Measurements from ENCODE around the gene FKBP2. TPM values are rescaled to one million over a fixed set of nuclear protein-coding genes. Genes with fewer than 3 reads are reported as not detected.
A peak's percentile ranks its signal among the peaks of the same experiment; 100 is the strongest.

FKBP2 gene
- polyA plus RNA-seq, 1 experiment: 29.9 TPM

- ChIA-PET CTCF (interaction anchor here (0.6 to 12.0 kb wide), 5 partner anchors 14 to 70 kb away, joined by 3 to 124 read pairs (median 3); partner anchors contain the start of gene CATSPERZ), POLR2A (interaction anchor here (0.5 to 3.7 kb wide), 3 partner anchors 15 to 20 kb away, joined by 3 to 28 read pairs (median 5); partner anchors contain the start of gene ESRRA)
- peak within 1 kb of the TSS; percentile 73 for H3K4me3 ChIP-seq (ENCODE audit: low read depth, low read length)
- H3K9me3 ChIP-seq (ENCODE audit: control insufficient read depth, insufficient read depth, low read length): no peaks in the 10 kb centered on the region
- TF ChIP-seq CTCF (IDR thresholded peaks at IDR 0.05; ENCODE audit: low read depth, low read length): no peak
- H3K27me3 ChIP-seq (ENCODE audit: control insufficient read depth, insufficient read depth, low read length): no peaks in the 10 kb centered on the region
- H3K27ac ChIP-seq (ENCODE audit: low read depth, low read length): peak within 1 kb of the TSS; percentile 88
- no peak for DNase-seq (ENCODE audit: low read depth, low spot score)
Measured at GRCh38 chr11:64284962-64285884, 44.3 kb downstream of the FKBP2 start, which contains the start of gene GPR137. Gene GPR137 (plus strand): TSS chr11:64285848. CDS start chr11:64286525, 677 bp downstream.

- ChIA-PET CTCF (interaction anchor here (0.7 to 12.0 kb wide), 3 partner anchors 16 to 69 kb away, joined by 3 to 124 read pairs (median 4); partner anchors contain the start of gene CATSPERZ), POLR2A (interaction anchor here (0.6 to 3.7 kb wide), 2 partner anchors 16 to 603 kb away, joined by 10 to 28 read pairs; no protein-coding TSS in a partner anchor)
- Histone ChIP-seq H3K27me3 (ENCODE audit: control insufficient read depth, insufficient read depth, low read length) (peaks cover 8% of the 10 kb centered on the region), H3K27ac (ENCODE audit: low read depth, low read length) (peak overlapping the region; percentile 2), H3K9me3 (ENCODE audit: control insufficient read depth, insufficient read depth, low read length) (no peaks in the 10 kb centered on the region), H3K4me3 (ENCODE audit: low read depth, low read length) (peak overlapping the region; percentile 73)
- no peak for DNase-seq (ENCODE audit: low read depth, low spot score)
- no peak for TF ChIP-seq CTCF (IDR thresholded peaks at IDR 0.05; ENCODE audit: low read depth, low read length)
Measured at GRCh38 chr11:64285885-64286800, 45.2 kb downstream of the FKBP2 start.

GRCh38 chr11:64286801-64287159 lies 45.9 kb downstream of the FKBP2 start:
- H3K4me3 ChIP-seq (ENCODE audit: low read depth, low read length): 0 out of 2 replicates have a peak overlapping the region, but pooled peaks have one; percentile 73
- no peaks in the 10 kb centered on the region for H3K9me3 ChIP-seq (ENCODE audit: control insufficient read depth, insufficient read depth, low read length)
- no peak for TF ChIP-seq CTCF (IDR thresholded peaks at IDR 0.05; ENCODE audit: low read depth, low read length)
- peaks cover 10% of the 10 kb centered on the region for H3K27me3 ChIP-seq (ENCODE audit: control insufficient read depth, insufficient read depth, low read length)
- H3K27ac ChIP-seq (ENCODE audit: low read depth, low read length): no peak overlapping the region
- ChIA-PET POLR2A (interaction anchor here (0.6 kb wide), 1 partner anchor 603 kb away, joined by 10 read pairs; no protein-coding TSS in a partner anchor), CTCF (interaction anchor here (12.0 kb wide), 1 partner anchor 16 kb away, joined by 124 read pairs; the partner anchor contains the start of gene CATSPERZ)
- DNase-seq (ENCODE audit: low read depth, low spot score): no peak

- Histone ChIP-seq H3K27ac (ENCODE audit: low read depth, low read length) (no peak overlapping the region), H3K27me3 (ENCODE audit: control insufficient read depth, insufficient read depth, low read length) (peaks cover 19% of the 10 kb centered on the region), H3K9me3 (ENCODE audit: control insufficient read depth, insufficient read depth, low read length) (no peaks in the 10 kb centered on the region), H3K4me3 (ENCODE audit: low read depth, low read length) (no peak overlapping the region)
- no peak for TF ChIP-seq CTCF (IDR thresholded peaks at IDR 0.05; ENCODE audit: low read depth, low read length)
- ChIA-PET CTCF (interaction anchor here (12.0 kb wide), 1 partner anchor 15 kb away, joined by 124 read pairs; the partner anchor contains the start of gene CATSPERZ), POLR2A (interaction anchor here (0.6 kb wide), 1 partner anchor 24 kb away, joined by 3 read pairs; no protein-coding TSS in a partner anchor)
- no peak for DNase-seq (ENCODE audit: low read depth, low spot score)
Measured at GRCh38 chr11:64287676-64288352, 46.9 kb downstream of the FKBP2 start.

All from AG04450 (cell line).